ELF-1 (cell line): ENCODE data around the gene CTSL.
"Not testable (repeated sequence)": the region's sequence is repeated elsewhere in the genome, so short reads cannot be mapped to it uniquely, and the experiment has no call there.

Experiments
- DNase-seq: peaks from one replicate; pipeline ENCODE4 v3.0.0-alpha.2; 2016; ENCODE audit warnings: low read depth, low spot score

CTSL gene

DNA sequence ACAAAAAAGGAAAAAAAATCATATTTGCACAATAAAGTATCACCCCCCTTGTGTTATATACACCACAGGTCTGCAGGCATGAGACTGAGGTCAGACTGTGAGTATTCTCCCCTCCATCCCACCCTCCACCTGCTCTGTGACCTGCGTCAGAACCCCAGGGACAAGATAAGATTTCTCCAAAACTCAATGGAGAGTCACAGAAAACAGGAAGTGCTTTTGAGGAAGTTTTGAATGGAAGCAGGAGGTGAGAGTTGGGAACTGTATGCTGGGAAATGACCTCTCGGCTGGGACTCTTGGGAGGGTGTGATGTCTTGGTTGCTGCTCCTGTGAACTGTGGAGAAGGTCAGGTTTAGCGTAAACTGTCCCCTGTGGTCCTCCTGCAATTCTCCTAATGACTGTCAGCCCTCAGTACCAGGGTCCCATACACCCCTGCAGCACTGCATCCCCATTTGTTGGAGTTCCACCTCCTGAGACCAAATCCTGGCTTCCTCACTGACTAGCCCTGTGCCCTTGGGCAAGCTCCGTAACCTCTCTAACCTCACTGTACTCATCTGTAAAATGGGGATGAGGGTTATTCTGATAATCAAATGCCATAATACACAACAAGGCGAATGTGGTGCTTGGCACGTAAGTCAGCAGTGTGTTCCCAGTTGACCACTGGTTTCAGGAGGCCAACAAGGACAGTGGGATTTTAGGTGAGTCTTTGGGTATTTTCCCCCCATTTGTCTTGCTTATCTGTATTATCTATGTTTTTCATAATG is 6.9 kb upstream of the CTSL start:
- DNase-seq: no peak

DNA sequence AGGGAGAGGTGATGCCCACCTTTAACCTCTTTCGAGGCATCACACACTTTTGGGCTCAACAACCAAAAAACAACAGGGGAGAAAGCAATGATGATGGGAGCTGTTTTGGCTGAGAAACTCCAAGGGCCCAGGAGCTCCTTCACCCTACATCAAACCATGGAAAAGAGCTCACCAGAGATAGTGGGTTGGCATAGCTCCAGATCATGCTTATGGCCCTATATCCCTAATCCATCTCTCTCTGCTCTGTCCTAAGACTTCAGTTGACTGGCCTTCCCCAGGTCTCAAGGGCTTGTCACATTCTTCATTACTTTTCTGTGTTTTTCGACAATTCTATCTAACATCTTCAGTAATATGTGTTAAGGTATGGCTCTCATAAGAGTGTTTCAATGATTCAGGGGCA is 5.7 kb upstream of the CTSL start:
- no peak for DNase-seq

DNA sequence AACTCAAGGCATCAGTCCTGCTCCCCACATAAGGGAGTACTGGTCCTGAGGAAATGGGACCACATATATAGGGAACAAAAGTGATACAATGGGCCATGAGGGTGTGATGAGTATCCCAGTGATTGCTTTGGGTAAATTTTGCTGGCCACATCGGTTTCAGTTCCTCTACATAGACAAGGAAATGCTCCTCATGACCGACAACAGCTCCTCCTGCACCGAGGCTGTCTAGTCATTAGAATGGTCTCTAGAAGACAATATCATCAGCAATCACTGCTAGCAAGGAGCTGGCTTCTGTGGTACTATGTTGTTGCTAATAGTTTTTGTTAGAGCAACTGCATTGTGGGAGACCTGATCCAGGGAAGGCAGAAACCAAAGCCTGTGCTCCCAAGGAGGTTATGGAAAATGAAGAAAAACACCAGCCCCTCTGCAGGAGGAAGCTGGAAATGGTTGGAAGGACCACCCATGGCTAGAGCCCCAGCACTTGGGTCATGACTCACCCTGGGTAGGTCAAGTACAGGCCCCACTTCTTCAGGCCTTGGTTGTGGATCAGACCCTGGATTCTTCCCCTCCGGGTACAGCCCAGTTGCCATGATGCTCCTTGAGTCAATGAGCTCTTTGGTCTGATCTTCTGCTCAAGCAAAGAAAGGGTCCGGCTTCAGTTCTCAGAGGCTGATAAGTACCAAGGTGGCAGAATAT is 3.4 kb upstream of the CTSL start:
- no peak for DNase-seq

DNA sequence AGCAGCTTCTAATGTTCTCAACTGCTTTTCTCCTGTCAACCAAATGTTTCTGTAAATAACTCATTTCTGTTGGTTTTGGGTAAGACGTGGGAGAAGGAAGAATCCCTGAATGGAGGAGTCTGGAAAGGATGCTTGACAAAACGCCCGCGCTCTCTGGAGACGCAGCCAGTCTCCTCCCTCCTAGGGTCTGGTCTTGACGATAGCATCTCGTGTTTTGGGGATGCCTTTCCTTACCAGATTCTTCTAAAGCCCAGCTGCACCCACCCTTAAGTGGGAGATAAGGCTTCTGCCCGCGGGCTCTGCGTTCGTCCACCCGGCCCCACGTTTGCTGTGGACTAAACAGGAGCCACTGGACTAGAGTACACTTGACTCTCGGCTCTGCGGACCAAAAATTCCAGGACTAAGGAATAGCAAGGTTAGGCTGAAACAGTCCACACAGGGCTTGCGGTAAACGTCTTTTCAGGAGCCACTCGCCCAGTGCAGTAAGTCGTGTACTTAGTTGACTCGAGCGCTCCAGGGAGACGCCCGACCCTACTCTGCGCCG is 491 bp upstream of the CTSL start:
- DNase-seq: no peak

DNA sequence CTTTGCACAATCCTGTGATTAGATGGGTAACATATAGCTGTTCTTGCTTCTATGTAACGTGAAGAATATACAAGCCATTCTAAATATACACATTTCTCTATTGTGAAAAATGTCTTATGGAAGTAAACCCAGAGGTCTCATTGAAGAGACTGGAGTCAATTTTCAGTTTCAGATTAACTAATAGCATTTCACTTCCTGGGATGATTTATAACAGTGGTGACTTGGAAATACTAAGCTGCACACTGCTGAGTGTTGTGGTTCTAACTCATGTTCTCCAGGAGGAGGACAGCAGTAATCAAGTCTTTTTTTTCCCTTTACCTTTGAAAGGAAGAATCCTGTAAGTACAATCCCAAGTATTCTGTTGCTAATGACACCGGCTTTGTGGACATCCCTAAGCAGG is 3.3 kb downstream of the CTSL start:
- no peak for DNase-seq

DNA sequence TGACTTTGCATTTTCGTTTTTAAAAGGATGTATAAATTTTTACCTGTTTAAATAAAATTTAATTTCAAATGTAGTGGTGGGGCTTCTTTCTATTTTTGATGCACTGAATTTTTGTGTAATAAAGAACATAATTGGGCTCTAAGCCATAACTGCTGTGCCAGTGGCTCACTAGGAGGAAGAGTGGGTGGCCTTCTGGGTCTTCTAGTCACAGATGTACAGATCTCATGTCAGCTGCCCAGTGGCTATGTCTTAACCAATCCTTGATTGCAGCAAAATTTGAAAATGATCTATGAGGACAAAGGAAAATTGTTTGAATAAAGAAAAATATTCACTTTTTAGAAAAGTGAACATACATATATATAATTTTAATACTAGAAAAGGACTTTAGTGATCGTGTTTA is 5.4 kb downstream of the CTSL start:
- DNase-seq: no peak

DNA sequence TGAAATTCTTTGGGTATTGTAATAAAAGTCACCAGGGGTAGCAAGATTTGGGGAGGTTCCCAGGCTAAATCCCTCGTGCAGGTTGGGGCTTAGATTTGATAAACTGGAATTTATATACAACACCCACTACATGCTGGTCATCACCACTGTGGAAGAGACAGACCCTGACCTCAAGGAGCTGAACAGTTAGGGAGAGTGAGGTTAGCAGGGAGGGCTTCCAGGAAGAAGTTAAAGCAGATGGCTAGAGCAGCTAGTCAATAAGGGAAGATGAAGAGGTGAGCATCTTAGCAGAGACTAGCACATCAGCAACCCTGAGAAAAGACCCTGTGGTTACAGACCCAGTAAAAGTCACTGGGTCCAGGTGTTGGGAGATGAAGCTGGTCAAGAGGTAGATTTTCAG is 6.4 kb downstream of the CTSL start:
- DNase-seq: no peak

DNA sequence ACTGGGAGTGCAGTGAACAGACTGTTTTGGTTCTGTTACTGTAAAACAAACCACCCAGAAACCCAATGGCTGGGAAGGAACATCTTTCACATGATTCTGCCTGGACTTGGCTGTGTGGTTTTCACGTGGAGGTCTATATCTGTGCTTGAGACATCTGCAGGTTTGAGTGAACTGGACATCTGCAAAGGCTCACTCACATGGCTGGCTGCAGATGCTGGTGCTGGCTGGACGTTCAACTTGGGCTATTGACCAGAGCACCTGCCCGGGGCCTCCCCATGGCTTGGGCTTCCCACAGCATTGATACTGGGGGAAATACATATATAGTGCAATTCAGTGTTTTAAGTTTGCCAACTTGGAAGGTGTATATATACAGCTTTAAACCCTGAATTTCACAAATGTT is 6.8 kb downstream of the CTSL start:
- no peak for DNase-seq

DNA sequence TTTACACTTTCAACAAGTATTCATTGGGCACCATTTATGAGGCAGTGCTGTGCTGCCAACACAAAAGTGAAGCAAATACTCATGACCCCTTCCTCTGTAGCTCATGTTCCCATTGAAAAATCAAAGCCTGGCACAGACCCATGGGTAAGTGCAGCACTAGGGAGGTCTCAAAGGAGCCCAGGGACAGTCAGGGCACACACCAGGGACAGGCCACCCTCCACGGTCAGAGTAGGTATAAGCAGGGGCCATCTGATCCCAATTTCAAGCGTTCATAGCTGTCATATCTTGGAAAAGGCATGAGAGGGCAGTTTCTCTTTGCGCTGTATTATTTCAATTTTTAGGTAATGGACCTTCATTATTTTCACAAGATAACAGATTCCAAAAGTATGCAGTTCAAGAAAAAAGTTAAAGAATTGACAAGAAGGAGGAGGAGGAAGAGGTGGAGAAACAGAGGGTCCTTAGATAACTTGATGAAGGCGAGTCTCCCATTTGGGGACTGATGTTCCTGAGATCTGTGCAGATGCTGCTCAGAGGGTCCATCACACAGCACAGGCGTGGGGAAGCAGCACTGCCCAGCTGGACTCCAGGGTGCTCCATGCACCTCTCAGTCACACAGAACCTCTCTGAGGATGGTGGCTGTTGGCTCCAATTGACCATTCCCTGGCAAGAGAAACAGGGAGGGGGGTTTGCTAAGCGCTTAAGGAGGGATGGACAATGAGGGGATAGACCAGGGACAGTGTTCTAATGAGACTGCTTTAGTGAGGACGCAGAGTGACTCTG is 7.5 kb downstream of the CTSL start:
- DNase-seq: no peak

DNA sequence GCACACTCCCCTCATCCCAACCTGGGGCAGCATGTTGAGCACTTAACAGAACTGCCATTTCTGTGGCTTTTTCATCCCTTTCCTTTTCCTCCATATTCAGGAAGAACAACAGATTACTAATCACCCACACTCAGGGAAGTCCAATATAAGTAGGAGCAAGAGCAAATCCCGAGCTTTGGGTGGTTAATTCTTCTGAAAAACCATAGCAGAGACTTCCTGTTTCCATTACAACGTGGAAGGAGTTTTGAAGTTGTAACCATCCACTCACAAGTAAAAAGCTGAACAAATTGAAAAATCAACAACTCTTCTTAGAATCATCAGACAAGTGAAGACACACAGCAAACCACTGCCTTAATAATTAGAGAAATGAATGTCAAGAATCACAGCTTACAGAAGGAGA is 8.2 kb downstream of the CTSL start:
- no peak for DNase-seq

DNA sequence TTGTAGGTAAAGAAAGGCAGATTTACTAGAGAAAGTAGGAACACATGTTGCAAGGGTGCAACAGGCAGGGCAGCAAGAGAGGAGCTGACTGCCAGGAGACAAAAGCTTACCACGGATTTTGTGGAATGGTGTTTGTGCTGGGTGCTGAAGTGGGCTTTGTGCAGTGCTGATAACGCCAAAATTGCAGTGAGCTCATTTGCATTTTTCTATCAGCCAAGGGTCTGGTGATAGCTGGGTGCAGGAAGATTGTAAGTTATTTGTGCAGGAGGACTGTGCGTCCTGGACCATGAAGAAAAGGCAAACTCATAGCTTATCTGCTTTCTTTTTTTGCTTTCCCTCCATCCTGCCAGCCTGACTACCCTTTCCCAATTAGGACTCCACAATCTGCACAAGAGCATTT is 13.6 kb downstream of the CTSL start:
- DNase-seq: no peak

DNA sequence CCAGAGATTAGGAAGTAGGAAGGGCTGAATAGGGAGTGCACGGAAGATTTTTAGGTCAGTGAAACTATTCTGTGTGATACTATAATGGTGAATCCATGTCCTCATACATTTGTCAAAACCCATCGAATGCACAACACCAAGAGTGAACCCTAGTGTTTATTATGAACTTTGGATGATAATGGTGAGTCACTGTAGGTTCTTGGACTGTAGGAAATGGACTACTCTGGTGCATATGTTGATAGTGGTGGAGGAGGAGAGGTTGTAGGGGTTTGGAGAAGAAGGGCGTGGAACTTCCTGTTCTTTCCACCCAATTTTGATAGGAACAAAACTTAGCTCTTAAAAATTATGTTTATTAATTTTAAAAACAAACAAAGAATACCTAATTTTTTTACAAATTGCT is 14.3 kb downstream of the CTSL start:
- no peak for DNase-seq

DNA sequence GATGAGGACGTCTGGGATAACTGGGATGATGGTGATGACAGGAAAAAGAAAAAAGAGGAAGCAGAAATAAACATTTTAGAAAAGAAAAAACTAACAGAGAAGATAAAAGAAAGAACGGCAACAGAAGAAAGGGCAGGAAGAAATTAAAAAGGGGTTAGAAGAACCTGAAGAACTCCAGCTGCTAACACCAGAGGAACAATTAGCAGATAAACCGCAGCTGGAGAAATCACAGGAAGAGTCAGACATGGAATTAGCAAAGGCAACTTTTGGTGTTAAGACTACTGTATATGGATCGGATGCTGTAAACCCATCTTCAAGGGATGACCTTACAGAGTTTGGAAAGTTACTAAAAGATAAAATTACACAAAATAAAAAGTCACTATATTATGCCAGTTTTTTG is 15.4 kb downstream of the CTSL start:
- DNase-seq: no peak

DNA sequence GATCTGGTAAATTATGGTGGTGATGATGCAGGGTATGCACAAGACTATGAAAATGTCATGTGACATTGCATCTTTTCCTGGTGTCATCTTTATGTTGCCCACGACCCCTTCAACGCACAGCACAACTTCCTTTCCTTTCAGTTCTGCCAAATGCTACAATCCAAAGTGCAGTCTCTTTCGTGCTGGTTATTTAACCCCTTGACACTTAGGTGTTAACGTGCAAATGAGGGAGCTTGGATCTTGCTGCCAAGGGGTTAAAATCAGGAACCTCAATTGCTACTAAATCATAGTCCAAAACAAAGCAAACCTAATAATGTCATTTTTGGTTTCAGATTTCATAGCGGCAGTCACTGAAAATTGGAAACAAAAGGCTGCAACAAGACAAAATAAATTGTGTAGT is 16.0 kb downstream of the CTSL start:
- no peak for DNase-seq

DNA sequence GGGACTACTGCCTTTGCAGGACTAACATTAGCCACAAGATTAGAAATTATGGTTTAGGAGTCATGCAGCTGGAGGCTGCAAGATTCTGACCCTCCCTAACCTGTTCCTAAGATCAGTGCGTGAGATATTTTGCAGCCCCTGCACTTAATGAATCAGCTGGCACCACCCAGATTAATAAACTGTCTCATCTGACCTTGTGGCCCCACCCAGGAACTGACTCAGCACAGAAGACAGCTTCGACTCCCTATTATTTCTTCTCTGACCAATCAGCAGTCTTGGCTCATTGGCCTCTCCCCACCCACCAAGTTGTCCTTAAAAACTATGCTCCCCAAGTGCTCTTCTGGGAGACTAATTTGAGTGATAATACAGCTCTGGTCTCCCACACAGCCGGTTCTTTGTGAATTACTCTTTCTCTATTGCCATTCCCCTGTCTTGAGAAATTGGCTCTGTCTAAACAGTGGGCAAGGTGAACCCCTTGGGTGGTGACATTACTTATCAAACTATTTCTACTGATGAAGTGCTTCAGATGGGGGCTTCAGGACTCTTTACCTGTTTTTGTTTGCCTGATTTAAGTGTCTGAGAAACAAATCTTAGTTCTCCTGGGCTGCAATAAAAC is 17.0 kb downstream of the CTSL start:
- DNase-seq: no peak

DNA sequence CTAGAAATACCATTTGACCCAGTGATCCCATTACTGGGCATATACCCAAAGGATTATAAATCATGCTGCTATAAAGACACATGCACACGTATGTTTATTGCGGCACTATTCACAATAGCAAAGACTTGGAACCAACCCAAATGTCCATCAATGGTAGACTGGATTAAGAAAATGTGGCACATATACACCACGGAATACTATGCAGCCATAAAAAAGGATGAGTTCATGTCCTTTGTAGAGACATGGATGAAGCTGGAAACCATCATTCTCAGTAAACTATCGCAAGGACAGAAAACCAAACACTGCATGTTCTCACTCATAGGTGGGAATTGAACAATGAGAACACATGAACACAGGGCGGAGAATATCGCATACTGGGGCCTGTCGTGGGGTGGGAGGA is 18.3 kb downstream of the CTSL start:
- not testable (repeated sequence) for DNase-seq

DNA sequence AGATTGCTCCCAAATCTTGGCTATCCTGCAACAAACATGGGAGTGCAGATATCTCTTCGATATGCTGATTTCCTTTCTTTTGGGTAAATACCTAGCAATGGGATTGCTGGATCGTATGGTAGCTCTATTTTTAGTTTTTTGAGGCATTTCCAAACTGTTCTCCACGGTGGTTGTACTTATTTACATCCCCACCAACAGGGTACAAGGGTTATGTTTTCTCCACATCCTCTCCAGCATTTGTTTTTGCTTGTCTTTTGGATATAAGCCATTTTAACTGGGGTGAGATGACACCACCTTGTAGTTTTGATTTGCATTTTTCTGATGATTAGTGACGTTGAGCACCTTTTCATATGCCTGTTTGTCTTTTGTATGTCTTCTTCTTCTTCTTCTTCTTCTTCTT is 20.3 kb downstream of the CTSL start:
- no peak for DNase-seq

DNA sequence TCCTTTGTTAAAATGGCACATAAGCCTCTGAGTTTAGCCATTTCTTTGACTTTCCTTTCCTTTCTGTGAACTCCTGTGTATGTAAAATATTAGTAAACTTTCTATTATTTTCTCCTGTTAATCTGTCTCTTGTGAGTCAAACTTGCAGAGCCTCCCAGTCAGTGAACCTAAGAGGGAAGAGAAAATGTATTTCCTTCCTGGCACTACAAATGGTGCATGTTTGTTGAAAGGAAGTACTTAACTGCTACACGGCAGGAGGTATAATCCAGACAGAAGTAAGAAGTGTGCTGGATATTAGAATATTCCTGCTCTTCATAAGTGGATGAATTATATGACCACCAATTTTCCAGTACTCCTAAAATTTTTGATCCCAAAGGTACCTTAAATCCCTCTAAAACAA is 23.0 kb downstream of the CTSL start:
- no peak for DNase-seq

DNA sequence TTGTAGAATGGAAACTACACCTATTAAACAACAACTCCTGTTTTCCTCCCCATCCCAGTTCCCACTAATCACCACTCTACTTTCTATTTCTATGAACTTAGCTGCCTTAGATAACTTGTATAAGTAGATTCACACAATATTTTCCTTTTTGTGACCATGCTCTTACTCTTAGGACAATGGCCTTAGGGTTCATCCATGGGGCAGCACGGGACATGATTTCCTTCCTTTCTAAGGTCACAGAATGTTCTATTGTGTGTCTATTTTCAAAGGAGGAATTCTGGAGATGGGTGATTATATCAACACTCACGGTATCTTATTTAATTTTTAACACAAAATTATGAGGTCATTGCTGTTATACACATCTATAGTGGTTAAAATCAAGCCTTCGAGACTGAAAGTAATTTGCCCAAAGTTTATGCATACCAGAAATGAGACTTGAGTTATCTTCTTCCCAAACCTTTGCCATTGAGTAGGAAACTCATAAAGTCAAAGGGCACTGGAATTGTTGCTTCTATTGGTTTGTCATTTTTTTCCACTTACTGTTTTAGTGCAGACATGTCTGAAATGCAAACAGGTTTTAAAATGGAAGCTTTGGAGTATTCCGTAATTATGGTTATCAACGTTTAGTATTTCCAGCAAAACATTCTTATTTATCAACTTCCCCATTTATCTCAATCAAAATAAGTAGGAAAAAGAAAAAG is 23.6 kb downstream of the CTSL start:
- no peak for DNase-seq

DNA sequence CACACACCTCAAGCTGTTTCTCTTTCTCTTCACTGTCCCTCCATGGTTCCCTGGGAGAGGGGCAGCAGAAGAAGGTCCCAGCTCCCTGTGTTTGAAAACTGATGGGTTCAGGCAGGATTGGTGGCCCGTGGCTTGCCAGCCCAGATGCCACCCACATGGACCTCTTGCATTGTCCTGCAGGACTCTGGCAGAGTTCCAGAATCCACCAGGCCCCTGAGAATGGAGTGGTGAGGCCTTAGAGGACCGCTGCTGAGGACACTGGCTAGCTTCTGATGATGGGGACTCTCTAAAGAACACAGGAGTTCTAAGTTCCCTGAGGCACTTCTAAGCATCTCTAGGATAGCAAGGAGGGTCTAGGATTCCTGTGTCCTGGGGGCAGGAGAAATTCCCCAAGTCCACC is 24.8 kb downstream of the CTSL start:
- DNase-seq: no peak

DNA sequence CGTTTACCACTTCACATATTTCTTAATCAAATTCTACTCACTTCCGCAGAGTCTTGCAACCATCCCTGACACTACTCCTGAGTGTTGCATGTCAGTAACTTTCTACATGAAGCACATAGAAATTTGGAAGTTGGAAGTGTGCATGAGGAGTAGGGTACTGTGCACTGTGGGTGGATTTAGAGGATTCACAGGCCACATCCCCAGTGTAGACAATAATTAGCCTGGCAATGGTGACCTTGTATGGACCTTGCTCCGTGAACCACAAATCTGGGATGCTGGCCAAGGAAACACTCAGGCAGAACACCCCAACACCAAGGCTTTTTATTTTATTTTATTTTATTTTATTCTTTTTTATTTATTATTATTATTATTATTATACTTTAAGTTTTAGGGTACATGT is 25.5 kb downstream of the CTSL start:
- no peak for DNase-seq
